CD8-positive, alpha-beta memory T cell (primary cell): ENCODE results near the gene PARP4. TPM values are rescaled to one million over a fixed set of nuclear protein-coding genes. Genes with fewer than 3 reads are reported as not detected.
A peak's percentile ranks its signal among the peaks of the same experiment; 100 is the strongest.
"Not testable (repeated sequence)": the region's sequence is repeated elsewhere in the genome, so short reads cannot be mapped to it uniquely, and the experiment has no call there.

Experiments
- CTCF ChIA-PET: fragments of 350-600 bp; sonication (Branson Sonifier 250); formaldehyde crosslinking; loops from one replicate; lab custom pipeline; 2021; ENCODE audit warnings: antibody characterized with exemption; lab: Charles Lee
- POLR2A ChIA-PET: fragments of 350-600 bp; sonication (Branson Sonifier 250); formaldehyde crosslinking; loops from one replicate; lab custom pipeline; 2021; ENCODE audit warnings: antibody characterized with exemption; lab: Charles Lee
- DNase-seq, 5 donors: peaks; one replicate each; pipeline versions ENCODE4 v3.0.0 to v3.0.0-alpha.2; 2020 to 2022; ENCODE audit warnings: mixed read lengths in 1 of 5
- H3K27ac ChIP-seq: one replicate; pipeline ENCODE4 v1.7.0; 2013; ENCODE audit warnings: low read depth, mild to moderate bottlenecking, low read length, moderate library complexity
- H3K27me3 ChIP-seq: 2 replicates; pipeline ENCODE4 v1.7.0; 2013; ENCODE audit warnings: low read length, mild to moderate bottlenecking; ENCODE audit not compliant: insufficient read depth, poor library complexity, severe bottlenecking
- H3K36me3 ChIP-seq: 2 replicates; pipeline ENCODE4 v1.7.0; 2013; ENCODE audit warnings: mild to moderate bottlenecking, low read length, moderate library complexity; ENCODE audit not compliant: insufficient read depth
- H3K4me1 ChIP-seq: 2 replicates; pipeline ENCODE4 v1.7.0; 2013; ENCODE audit warnings: mild to moderate bottlenecking, low read length, moderate library complexity; ENCODE audit not compliant: insufficient read depth
- H3K4me3 ChIP-seq: 2 replicates; pipeline ENCODE4 v1.7.0; 2013; ENCODE audit warnings: mild to moderate bottlenecking, low read length
- H3K9me3 ChIP-seq: 2 replicates; pipeline ENCODE4 v1.7.0; 2013; ENCODE audit warnings: mild to moderate bottlenecking, low read length
- H3K27ac Mint-ChIP-seq, 8 donors: one replicate each; pipeline ENCODE4 v1.8.0; 2020 to 2021; ENCODE audit warnings: mixed read lengths in 8 of 8, mild to moderate bottlenecking in 6 of 8, inconsistent platforms in 3 of 8, moderate library complexity in 3 of 8
- H3K27me3 Mint-ChIP-seq, 2 donors: one replicate each; pipeline ENCODE4 v1.8.0; 2020 to 2021; ENCODE audit warnings: mixed read lengths in 2 of 2, mild to moderate bottlenecking in 1 of 2, moderate library complexity in 1 of 2
- H3K36me3 Mint-ChIP-seq, 3 donors: one replicate each; pipeline ENCODE4 v1.8.0; 2020 to 2021; ENCODE audit warnings: mixed read lengths in 3 of 3, inconsistent platforms in 1 of 3, mild to moderate bottlenecking in 1 of 3
- H3K4me1 Mint-ChIP-seq, 3 donors: one replicate each; pipeline ENCODE4 v1.8.0; 2020 to 2021; ENCODE audit warnings: mixed read lengths in 3 of 3, inconsistent platforms in 1 of 3, mild to moderate bottlenecking in 1 of 3
- H3K4me3 Mint-ChIP-seq, 7 donors: one replicate each; pipeline ENCODE4 v1.8.0; 2020 to 2021; ENCODE audit warnings: mixed read lengths in 7 of 7, mild to moderate bottlenecking in 6 of 7, moderate library complexity in 4 of 7, inconsistent platforms in 2 of 7
- H3K9me3 Mint-ChIP-seq, 5 donors: one replicate each; pipeline ENCODE4 v1.8.0; 2020 to 2022; ENCODE audit warnings: mixed read lengths in 5 of 5, mild to moderate bottlenecking in 3 of 5, moderate library complexity in 2 of 5, inconsistent platforms in 1 of 5
- polyA plus RNA-seq: library from polyadenylated mRNA; unstranded; fragments of 300-500 nt; fragmentation: Illumina TruSeq; gene quantifications from one replicate; pipeline ENCODE4 v1.2.3, GENCODE V29; 2021
- total RNA-seq, 2 experiments: library from RNA; stranded (reverse); gene quantifications; one replicate each; pipeline ENCODE4 v1.2.3, GENCODE V29; 2021

Gene PARP4
- total and polyA plus RNA-seq, 3 experiments from 2014 or later: 37.4 to 59.7 (median 38.7) TPM

DNA sequence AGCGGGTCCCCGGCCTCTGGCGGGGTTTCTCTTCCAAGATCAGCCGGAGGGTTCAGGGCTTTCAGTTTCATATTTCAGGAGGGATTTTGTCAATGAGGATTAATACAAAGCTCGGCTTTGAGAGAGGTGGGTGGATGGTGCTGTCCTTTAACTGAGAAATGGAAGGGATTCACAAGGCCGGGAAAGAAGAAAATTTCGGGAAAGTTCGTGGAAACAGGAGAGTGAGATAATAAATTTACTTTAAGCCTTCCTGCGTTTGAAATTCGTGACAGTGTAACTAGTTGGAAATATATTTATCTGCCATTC, 283 bp upstream of the PARP4 start:
- POLR2A ChIA-PET: interaction anchor here (0.9 to 1.0 kb wide), 2 partner anchors 106 to 196 kb away, joined by 3 read pairs; no protein-coding TSS in a partner anchor
- H3K4me3 Mint-ChIP-seq: peak overlapping the region; percentile 88 to 96 (median 93)

DNA sequence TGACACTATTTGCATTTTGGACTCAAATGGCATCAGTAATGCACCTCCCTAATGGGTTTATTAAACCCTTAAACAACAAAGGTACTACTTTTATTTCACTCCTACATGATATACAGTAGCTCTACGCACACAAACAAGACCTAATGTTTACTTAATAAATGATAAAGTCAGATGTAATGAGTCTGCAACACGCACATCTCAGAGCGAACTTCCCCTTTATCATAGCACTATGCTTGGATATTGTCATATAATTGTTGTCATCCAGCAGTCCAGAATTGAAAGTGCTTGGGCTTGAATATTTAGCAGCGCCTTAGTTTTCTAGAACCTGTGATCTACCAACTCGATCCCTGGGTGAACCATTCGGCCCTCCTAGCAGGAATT, 772 bp downstream of the PARP4 start:
- CTCF ChIA-PET: interaction anchor here (1.4 kb wide), 1 partner anchor 12 kb away, joined by 6 read pairs; no protein-coding TSS in a partner anchor
- no peak for DNase-seq
- H3K27ac Mint-ChIP-seq: peak overlapping the region; percentile 77 to 97 (median 92)
- peaks cover 4 to 34% (median 6%) of the 10 kb centered on the region in 3 donors for H3K36me3 Mint-ChIP-seq
- H3K27me3 ChIP-seq: no peaks in the 10 kb centered on the region
- no peaks in the 10 kb centered on the region for H3K27me3 Mint-ChIP-seq
- peak overlapping the region; percentile 88 to 96 (median 93) for H3K4me3 Mint-ChIP-seq
- H3K4me3 ChIP-seq: peak overlapping the region; percentile 81
- H3K4me1 ChIP-seq: peaks cover 11% of the 10 kb centered on the region
- peaks cover 0 to 1% (median 0%) of the 10 kb centered on the region in 5 donors for H3K9me3 Mint-ChIP-seq
- H3K4me1 Mint-ChIP-seq: peaks cover 37 to 50% (median 41%) of the 10 kb centered on the region in 3 donors
- H3K36me3 ChIP-seq: no peaks in the 10 kb centered on the region
- H3K27ac ChIP-seq: peak overlapping the region; percentile 76
- POLR2A ChIA-PET: no interaction called here
- H3K9me3 ChIP-seq: no peaks in the 10 kb centered on the region

More for the DNA sequence above, 283 bp upstream of the PARP4 start:
- peak overlapping the region; percentile 81 for H3K4me3 ChIP-seq
- H3K9me3 ChIP-seq: no peaks in the 10 kb centered on the region
- peaks cover 11% of the 10 kb centered on the region for H3K4me1 ChIP-seq
- H3K36me3 ChIP-seq: no peaks in the 10 kb centered on the region
- H3K36me3 Mint-ChIP-seq: peaks cover 0 to 28% (median 1%) of the 10 kb centered on the region in 3 donors
- peak overlapping the region; percentile 77 to 97 (median 88) for H3K27ac Mint-ChIP-seq
- no peaks in the 10 kb centered on the region for H3K27me3 Mint-ChIP-seq
- CTCF ChIA-PET: interaction anchor here (1.2 to 1.4 kb wide), 2 partner anchors 11 to 16 kb away, joined by 3 to 6 read pairs; no protein-coding TSS in a partner anchor
- no peak for DNase-seq
- peak overlapping the region; percentile 76 for H3K27ac ChIP-seq
- H3K4me1 Mint-ChIP-seq: peaks cover 30 to 42% (median 34%) of the 10 kb centered on the region in 3 donors
- peaks cover 0 to 1% (median 0%) of the 10 kb centered on the region in 5 donors for H3K9me3 Mint-ChIP-seq
- no peaks in the 10 kb centered on the region for H3K27me3 ChIP-seq

DNA sequence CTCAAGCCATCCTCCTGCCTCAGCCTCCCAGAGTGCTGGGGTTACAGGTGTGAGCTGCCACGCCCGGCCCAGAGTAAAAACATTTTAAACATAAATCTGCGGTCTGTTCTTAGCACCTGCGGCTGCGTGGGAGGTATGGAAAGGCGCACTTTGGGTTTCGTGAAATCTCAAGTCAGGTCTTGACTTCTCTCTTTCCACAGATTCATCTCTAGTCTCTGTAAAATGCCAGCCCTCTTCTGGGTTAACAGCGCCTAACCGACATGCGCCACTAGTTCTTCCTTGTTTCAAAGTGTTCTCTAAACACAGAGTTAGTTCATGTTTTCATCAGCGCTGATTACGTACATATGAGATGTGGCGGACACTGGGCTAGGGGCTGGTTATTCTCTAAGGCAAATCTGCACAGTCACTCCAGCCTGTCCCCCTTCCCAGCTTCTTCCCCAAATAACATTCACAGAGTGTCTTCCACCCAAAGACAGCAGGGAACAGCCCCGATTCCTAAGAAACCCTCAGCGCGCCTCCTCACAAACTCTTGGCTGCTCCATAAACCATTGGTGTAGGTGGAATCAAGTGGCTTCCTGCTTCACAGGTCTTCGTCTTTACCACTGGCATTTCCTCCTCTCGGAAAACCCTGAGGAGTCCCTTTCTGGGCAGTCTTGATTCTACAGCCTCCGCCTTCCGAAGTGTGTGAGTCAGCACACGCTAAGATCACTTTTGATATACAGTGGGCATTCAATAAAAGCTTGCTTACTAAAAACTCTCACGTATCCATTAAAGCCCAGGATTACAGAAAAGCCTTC, 1.4 kb downstream of the PARP4 start:
- peak overlapping the region; percentile 88 to 96 (median 93) for H3K4me3 Mint-ChIP-seq
- Histone ChIP-seq H3K9me3 (no peaks in the 10 kb centered on the region), H3K27ac (peak overlapping the region; percentile 76), H3K27me3 (no peaks in the 10 kb centered on the region), H3K36me3 (no peaks in the 10 kb centered on the region), H3K4me1 (peaks cover 11% of the 10 kb centered on the region), H3K4me3 (peak overlapping the region; percentile 81)
- peaks cover 0 to 1% (median 0%) of the 10 kb centered on the region in 5 donors for H3K9me3 Mint-ChIP-seq
- CTCF ChIA-PET: no interaction called here
- peaks cover 37 to 50% (median 41%) of the 10 kb centered on the region in 3 donors for H3K4me1 Mint-ChIP-seq
- POLR2A ChIA-PET: no interaction called here
- H3K27ac Mint-ChIP-seq: peak overlapping the region; percentile 77 to 97 (median 92)
- H3K36me3 Mint-ChIP-seq: peaks cover 4 to 38% (median 6%) of the 10 kb centered on the region in 3 donors
- no peaks in the 10 kb centered on the region for H3K27me3 Mint-ChIP-seq
- DNase-seq: peak in 4 of 5 donors; percentile 13 to 53 (median 46)

DNA sequence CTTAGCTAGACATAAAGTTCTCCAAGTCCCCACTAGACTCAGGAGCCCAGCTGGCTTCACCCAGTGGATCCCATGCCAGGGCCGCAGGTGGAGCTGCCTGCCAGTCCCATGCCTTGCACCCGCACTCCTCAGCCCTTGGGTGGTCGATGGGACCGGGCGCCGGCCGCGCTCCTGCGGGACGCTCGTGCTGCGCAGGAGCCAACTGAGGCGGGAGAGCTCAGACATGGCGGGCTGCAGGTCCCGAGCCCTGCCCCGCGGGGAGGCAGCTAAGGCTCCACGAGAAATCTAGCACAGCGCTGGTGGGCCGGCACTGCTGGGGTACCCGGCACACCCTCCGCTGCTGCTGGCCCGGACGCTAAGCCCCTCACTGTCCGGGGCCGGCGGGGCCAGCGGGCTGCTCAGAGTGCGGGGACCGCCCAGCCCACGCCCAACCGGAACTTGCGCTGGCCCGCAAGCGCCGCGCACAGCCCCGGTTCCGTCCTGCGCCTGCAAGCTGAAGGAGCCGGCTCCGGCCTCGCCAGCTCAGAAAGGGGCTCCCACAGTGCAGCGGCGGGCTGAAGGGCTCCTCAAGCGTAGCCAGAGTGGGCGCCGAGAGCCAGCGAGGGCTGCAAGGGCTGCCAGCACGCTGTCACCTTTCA, 5.8 kb downstream of the PARP4 start:
- H3K27me3 ChIP-seq: no peaks in the 10 kb centered on the region
- H3K9me3 Mint-ChIP-seq: no peaks in the 10 kb centered on the region
- H3K27ac Mint-ChIP-seq: no peak overlapping the region
- H3K9me3 ChIP-seq: no peaks in the 10 kb centered on the region
- no peaks in the 10 kb centered on the region for H3K36me3 ChIP-seq
- POLR2A ChIA-PET: no interaction called here
- CTCF ChIA-PET: no interaction called here
- H3K27me3 Mint-ChIP-seq: no peaks in the 10 kb centered on the region
- H3K4me1 Mint-ChIP-seq: peaks cover 40 to 64% (median 43%) of the 10 kb centered on the region in 3 donors
- H3K36me3 Mint-ChIP-seq: peaks cover 4 to 55% (median 16%) of the 10 kb centered on the region in 3 donors
- H3K4me3 ChIP-seq: no peak overlapping the region
- H3K27ac ChIP-seq: no peak overlapping the region
- DNase-seq: no peak
- H3K4me1 ChIP-seq: peaks cover 6% of the 10 kb centered on the region
- no peak overlapping the region for H3K4me3 Mint-ChIP-seq

DNA sequence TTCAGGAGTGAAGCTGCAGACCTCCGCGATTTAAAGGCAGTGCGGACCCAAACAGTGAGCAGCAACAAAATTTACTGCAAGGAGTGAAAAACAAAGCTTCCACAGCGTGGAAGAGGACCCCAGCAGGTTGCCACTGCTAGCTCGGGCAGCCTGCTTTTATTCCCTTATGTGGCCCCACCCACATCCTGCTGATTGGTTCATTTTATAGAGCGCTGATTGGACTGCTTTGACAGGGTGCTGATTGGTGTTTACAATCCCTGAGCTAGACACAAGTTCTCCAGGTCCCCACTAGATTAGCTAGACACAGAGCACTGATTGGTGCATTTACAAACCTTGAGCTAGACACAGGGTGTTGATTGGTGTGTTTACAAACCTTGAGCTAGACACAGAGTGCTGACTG, 6.3 kb downstream of the PARP4 start:
- H3K27ac ChIP-seq, H3K4me3 ChIP-seq, H3K4me1 ChIP-seq, DNase-seq, H3K36me3 ChIP-seq, H3K9me3 Mint-ChIP-seq, CTCF ChIA-PET, H3K27me3 Mint-ChIP-seq, H3K4me3 Mint-ChIP-seq, H3K27me3 ChIP-seq, H3K9me3 ChIP-seq, POLR2A ChIA-PET: not testable (repeated sequence)
- Mint-ChIP-seq H3K4me1 (peaks cover 39 to 61% (median 41%) of the 10 kb centered on the region in 3 donors), H3K27ac (peak overlapping the region in 1 of 8 donors; percentile 19), H3K36me3 (peaks cover 4 to 54% (median 20%) of the 10 kb centered on the region in 3 donors)

DNA sequence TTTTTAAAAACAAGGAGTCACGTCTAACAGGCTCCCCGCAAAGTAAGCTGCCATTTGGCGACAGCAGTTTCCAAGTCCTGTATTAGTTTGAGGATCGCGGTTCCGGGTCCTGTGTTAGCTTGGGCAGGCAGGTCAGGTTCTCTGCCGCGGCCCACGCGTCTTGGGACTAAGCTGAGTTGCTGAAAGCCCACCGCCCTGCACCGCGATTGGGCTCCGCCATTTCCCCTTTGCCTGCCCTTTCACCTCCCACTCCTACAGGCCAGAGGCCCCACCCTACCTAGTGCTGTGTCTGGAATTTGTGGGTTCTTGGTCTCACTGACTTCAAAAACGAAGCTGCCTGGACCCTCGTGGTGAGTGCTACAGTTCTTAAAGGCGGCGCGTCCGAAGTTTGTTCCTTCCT, 6.8 kb downstream of the PARP4 start:
- POLR2A ChIA-PET: no interaction called here
- H3K27ac ChIP-seq: no peak overlapping the region
- no peaks in the 10 kb centered on the region for H3K9me3 Mint-ChIP-seq
- H3K27me3 Mint-ChIP-seq: no peaks in the 10 kb centered on the region
- no peak for DNase-seq
- CTCF ChIA-PET: no interaction called here
- H3K4me1 Mint-ChIP-seq: peaks cover 38 to 59% (median 39%) of the 10 kb centered on the region in 3 donors
- no peaks in the 10 kb centered on the region for H3K36me3 ChIP-seq
- H3K4me3 Mint-ChIP-seq: peak overlapping the region in 1 of 7 donors; percentile 9
- no peak overlapping the region for H3K4me3 ChIP-seq
- H3K36me3 Mint-ChIP-seq: peaks cover 4 to 56% (median 23%) of the 10 kb centered on the region in 3 donors
- H3K4me1 ChIP-seq: peaks cover 4% of the 10 kb centered on the region
- no peaks in the 10 kb centered on the region for H3K27me3 ChIP-seq
- H3K9me3 ChIP-seq: no peaks in the 10 kb centered on the region
- H3K27ac Mint-ChIP-seq: peak overlapping the region in 1 of 8 donors; percentile 6

DNA sequence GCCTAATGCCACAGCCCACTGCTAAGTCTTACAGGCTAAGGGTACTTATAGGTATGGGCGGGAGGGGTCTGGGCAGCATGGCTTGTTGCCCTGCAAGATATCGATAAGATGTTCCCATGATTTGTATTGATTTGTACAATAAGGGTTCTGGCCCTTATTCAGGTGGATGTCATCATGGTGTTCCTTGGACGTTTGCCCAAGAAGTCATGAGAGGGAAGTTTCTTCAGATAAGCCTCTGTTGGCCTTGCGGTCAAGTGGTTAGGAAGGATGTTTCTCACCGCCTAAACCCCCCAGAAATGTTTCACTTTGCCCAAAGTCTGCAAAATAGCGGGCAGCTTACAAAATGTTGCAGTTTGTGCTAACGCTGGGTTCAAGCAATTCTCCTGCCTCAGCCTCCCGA, 7.3 kb downstream of the PARP4 start:
- Histone ChIP-seq H3K4me1 (no peaks in the 10 kb centered on the region), H3K4me3 (no peak overlapping the region), H3K36me3 (peaks cover 2% of the 10 kb centered on the region), H3K27ac (no peak overlapping the region), H3K27me3 (no peaks in the 10 kb centered on the region), H3K9me3 (no peaks in the 10 kb centered on the region)
- Mint-ChIP-seq H3K9me3 (no peaks in the 10 kb centered on the region), H3K4me3 (no peak overlapping the region), H3K27ac (peak overlapping the region in 3 of 8 donors; percentile 8 to 65 (median 21)), H3K27me3 (no peaks in the 10 kb centered on the region), H3K36me3 (peaks cover 4 to 59% (median 23%) of the 10 kb centered on the region in 3 donors), H3K4me1 (peaks cover 35 to 57% (median 36%) of the 10 kb centered on the region in 3 donors)
- DNase-seq: no peak
- POLR2A ChIA-PET: no interaction called here
- CTCF ChIA-PET: interaction anchor here (0.7 kb wide), 1 partner anchor 244 kb away, joined by 4 read pairs; no protein-coding TSS in a partner anchor

DNA sequence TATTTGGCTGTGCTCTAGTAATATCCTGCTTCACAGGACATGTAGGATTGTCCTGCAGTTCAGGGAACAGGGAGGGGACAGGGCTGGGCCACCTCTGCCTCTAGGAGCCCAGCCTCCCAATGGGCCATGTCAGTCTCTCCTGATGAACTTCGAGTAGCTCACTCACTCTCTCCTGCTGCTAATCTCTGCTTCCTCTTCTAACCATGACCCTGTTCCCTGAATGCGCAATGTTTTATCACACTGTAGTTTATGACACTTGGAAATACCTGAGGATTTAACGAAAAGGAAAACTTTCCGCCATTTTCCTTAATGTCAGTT, 9.2 kb downstream of the PARP4 start:
- POLR2A ChIA-PET: no interaction called here
- Histone ChIP-seq H3K27me3 (no peaks in the 10 kb centered on the region), H3K27ac (no peak overlapping the region), H3K4me3 (no peak overlapping the region), H3K4me1 (no peaks in the 10 kb centered on the region), H3K9me3 (no peaks in the 10 kb centered on the region), H3K36me3 (peaks cover 4% of the 10 kb centered on the region)
- Mint-ChIP-seq H3K9me3 (no peaks in the 10 kb centered on the region), H3K36me3 (peaks cover 4 to 64% (median 23%) of the 10 kb centered on the region in 3 donors), H3K4me1 (peaks cover 30 to 42% (median 35%) of the 10 kb centered on the region in 3 donors), H3K27ac (peak overlapping the region in 5 of 8 donors; percentile 38 to 77 (median 62)), H3K4me3 (no peak overlapping the region), H3K27me3 (no peaks in the 10 kb centered on the region)
- CTCF ChIA-PET: no interaction called here
- DNase-seq: no peak
